ENCODE data around the gene MRAS. TPM values are rescaled to one million over a fixed set of nuclear protein-coding genes. Genes with fewer than 3 reads are reported as not detected.

MRAS gene
- total and polyA plus RNA-seq, 2 of the 4 experiments (the other 2 are of a cell fraction) = 59.3 to 60.6 TPM

DNA sequence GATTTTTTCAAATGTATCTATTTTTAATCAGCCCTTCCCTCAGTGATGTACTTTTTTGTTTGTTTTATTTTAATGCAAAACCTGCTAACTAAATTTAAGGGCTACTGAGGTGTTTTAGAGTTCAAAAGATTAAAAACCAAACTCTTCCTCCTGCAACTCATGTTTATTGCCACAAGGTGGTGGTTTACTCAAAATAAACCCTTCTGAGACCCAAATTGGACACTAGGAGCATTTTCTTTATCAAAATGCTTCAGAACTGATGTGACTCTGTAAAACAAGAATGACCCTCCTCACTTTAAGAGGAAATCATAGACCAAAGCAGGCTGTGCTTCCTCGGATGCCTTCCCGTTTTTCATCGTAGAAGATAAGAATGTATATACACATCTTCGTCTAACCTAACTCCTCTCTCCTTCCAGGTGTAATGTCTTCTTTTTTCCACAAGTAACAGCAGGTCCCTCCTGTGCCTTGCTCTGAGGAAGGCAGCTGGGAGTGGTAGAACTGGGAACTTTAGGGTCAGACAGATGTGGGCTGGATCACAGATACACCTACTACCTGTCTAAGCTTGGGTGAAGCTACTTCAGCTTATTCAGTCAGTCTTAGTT is 15.8 kb upstream of the MRAS start:
- TF ChIP-seq CHD1 (IDR thresholded peaks at IDR 0.05; ENCODE audit: low read depth, low read length) = no peak
- TF ChIP-seq, protein P1, sequence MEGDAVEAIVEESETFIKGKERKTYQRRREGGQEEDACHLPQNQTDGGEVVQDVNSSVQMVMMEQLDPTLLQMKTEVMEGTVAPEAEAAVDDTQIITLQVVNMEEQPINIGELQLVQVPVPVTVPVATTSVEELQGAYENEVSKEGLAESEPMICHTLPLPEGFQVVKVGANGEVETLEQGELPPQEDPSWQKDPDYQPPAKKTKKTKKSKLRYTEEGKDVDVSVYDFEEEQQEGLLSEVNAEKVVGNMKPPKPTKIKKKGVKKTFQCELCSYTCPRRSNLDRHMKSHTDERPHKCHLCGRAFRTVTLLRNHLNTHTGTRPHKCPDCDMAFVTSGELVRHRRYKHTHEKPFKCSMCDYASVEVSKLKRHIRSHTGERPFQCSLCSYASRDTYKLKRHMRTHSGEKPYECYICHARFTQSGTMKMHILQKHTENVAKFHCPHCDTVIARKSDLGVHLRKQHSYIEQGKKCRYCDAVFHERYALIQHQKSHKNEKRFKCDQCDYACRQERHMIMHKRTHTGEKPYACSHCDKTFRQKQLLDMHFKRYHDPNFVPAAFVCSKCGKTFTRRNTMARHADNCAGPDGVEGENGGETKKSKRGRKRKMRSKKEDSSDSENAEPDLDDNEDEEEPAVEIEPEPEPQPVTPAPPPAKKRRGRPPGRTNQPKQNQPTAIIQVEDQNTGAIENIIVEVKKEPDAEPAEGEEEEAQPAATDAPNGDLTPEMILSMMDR (conservative IDR thresholded peaks at IDR 0.05; ENCODE audit: low read depth, low read length) = peak; percentile 73
- TF ChIP-seq SMC3 (IDR thresholded peaks at IDR 0.05; ENCODE audit: low read depth, low read length) = peak; percentile 76
- TF ChIP-seq RAD21 (IDR thresholded peaks at IDR 0.05; ENCODE audit: low read length) = peak; percentile 66
- no peak overlapping the region for H4K91ac ChIP-seq (ENCODE audit: insufficient read depth, low read depth, low read length)
- no peak overlapping the region for H3K14ac ChIP-seq (replicated peaks; ENCODE audit: low read depth, low read length)
- H3K27ac ChIP-seq (ENCODE audit: insufficient read depth, low read length) = no peak overlapping the region
- no peak overlapping the region for H3K23ac ChIP-seq (ENCODE audit: low read depth, low read length)
- in situ Hi-C loops (cut with MboI; ENCODE audit: low sequenced_read_pairs) (loop anchor here (5.0 kb wide), 1 partner anchor 90 kb away; no protein-coding TSS in a partner anchor), intact Hi-C loops (cut with micrococcal nuclease) (loop anchor here (1.0 to 5.0 kb wide), 4 partner anchors 84 to 590 kb away; no protein-coding TSS in a partner anchor), dilution Hi-C loops (cut with HindIII; ENCODE audit: low sequenced_read_pairs, unreplicated experiment) (no loop called here)
- no peaks in the 10 kb centered on the region for H3K9me3 ChIP-seq (ENCODE audit: control insufficient read depth, insufficient read depth, low read length)
- no peaks in the 10 kb centered on the region for H3K36me3 ChIP-seq (ENCODE audit: control insufficient read depth, insufficient read depth, low read length)
- H2AK5ac ChIP-seq (ENCODE audit: low read depth, low read length) = no peak overlapping the region
- ATAC-seq (ENCODE audit: low read depth) (no peak), DNase-seq (peak; percentile 57)
- H3K9me1 ChIP-seq (ENCODE audit: insufficient read depth, low read length) = no peaks in the 10 kb centered on the region
- H2BK120ac ChIP-seq (ENCODE audit: low read depth, low read length) = no peak overlapping the region
- no peak overlapping the region for H3K4me3 ChIP-seq (ENCODE audit: insufficient read depth, low read depth, low read length)
- H3K9ac ChIP-seq (ENCODE audit: low read depth, low read length) = no peak overlapping the region
- H3K56ac ChIP-seq (ENCODE audit: extremely low read depth, insufficient read depth, low read length) = no peak overlapping the region
- no peak overlapping the region for H3K4me2 ChIP-seq (ENCODE audit: low read depth, low read length)
- no peak overlapping the region for H4K8ac ChIP-seq (ENCODE audit: low read depth in 2 of 2, low read length in 2 of 2)
- WGBS, 2 experiments (ENCODE audit: extremely low coverage in 2 of 2, insufficient read length in 1 of 2) = no CpG with 5 or more reads among the region's 4 CpGs
- BruUV-seq (replicated peaks) = no TSS peak
- ChIA-PET CTCF (interaction anchor here (0.6 to 1.1 kb wide), 3 partner anchors 11 to 186 kb away, joined by 5 to 7 read pairs (median 5); no protein-coding TSS in a partner anchor), POLR2A (ENCODE audit: unreplicated experiment) (no interaction called here)
- H3K4ac ChIP-seq (ENCODE audit: low read depth, low read length) = no peak overlapping the region
- H3K79me1 ChIP-seq (ENCODE audit: low read depth in 1 of 2, low read length in 2 of 2) = no peaks in the 10 kb centered on the region
- no peak overlapping the region for H2BK5ac ChIP-seq (ENCODE audit: low read depth, low read length, poor library complexity, severe bottlenecking)
- no peaks in the 10 kb centered on the region for H3K4me1 ChIP-seq (ENCODE audit: control insufficient read depth, insufficient read depth, low read length)
- H4K5ac ChIP-seq (ENCODE audit: low read depth, low read length) = no peak overlapping the region
- no peaks in the 10 kb centered on the region for H4K20me1 ChIP-seq (ENCODE audit: insufficient read depth, low read length)
- peaks cover 16% of the 10 kb centered on the region for H3K27me3 ChIP-seq (ENCODE audit: control insufficient read depth, insufficient read depth, low read length)
- H3K18ac ChIP-seq (ENCODE audit: low read depth, low read length) = no peak overlapping the region
- H2BK15ac ChIP-seq (ENCODE audit: low read depth, low read length) = no peak overlapping the region
- no peak overlapping the region for H2BK20ac ChIP-seq (ENCODE audit: low read depth, low read length)
- H2AFZ ChIP-seq (replicated peaks; ENCODE audit: low read length, poor library complexity) = no peak overlapping the region
- no peak overlapping the region for H2AK9ac ChIP-seq (replicated peaks; ENCODE audit: low read depth, low read length, poor library complexity)
